GM15510 (cell line): ENCODE measurements around the gene RHBDD3.

Experiments used
- POLR2A ChIP-seq: IDR thresholded peaks from 3 replicates; pipeline ENCODE4 v1.6.1; 2011; ENCODE audit warnings: borderline replicate concordance; ENCODE audit not compliant: insufficient read length; ENCODE audit errors: extremely low read depth

The RHBDD3 gene

GRCh38 chr22:29251265-29251664 lies 16.5 kb downstream of the RHBDD3 start:
- no peak for TF ChIP-seq POLR2A

DNA sequence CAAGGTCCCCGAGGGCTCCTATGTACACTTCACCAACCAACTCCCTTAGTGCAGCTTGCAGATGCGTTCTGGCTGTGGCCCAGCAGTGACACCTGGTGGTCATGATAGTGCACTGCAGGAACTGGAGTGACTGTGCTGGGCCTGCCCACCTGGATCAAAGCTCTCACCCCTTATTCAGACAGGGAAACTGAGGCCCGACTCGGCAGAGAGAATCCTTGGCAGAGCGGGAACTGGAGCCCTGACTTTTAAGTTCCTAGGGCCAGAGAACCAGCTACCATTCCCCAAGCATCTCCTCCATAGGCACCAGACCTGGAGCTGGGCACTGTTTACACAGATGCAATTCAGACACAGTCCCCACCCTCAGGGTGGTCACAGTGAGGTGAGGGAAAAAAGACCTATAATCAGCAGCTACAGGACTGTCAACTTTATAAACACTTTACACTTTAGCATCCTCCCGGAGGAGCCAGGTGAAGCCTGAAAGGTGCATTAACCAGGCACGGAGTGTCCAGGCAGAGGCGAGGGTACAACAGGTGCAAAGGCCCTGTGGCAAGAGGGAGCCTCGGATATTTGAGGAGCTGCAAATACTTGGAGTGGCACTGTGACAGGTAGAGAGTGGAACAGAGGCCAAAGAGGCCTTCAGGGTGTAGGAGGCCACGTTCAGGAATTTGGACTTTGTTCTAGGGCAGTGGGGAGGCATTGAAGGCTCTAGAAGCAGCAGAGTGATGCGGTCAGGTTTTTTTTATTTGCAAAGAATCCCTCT lies 22.0 kb downstream of the RHBDD3 start:
- no peak for TF ChIP-seq POLR2A

DNA sequence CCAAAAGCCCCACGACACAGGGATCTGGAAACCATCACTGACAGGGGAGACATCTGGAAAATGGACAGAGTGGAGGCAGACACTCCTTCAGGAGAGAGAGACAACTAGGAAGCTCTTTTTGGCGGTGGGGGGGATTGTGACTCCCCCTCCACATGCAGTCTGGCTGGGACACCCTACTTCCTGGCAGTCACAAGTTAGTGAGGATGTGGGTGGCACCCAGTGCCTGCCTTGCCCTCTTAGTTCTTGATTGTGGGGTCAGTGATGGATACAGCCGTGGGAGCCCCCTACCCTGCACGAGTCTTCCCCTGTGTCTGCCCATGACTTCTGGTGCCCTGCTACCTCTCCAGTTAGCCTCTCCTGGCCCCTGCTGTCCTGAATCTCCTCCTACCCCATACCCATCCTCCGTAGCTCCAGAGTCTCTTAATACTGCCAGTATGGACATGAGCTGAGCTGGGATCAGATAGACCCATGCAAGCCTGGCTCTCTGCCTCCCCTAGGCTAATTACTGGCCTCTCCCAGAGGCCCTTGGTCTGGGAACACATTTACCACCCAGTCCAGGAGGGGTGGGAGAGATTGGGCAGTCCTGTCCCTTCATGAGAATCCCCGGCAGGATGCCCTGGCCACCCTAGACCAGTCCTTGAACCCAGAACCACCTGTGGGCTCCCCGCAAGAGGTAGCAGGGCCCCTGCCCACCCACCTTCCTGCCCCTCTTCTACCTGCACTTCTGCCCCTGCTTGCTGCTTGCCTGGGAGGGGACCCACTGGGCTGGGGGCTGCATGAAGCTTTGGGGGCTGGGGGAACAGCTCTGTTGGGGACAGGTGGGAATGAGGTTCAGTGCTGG lies 22.8 kb downstream of the RHBDD3 start:
- TF ChIP-seq POLR2A, result no peak

- no peak for TF ChIP-seq POLR2A
Measured at GRCh38 chr22:29243874-29244446, 23.8 kb downstream of the RHBDD3 start.

DNA sequence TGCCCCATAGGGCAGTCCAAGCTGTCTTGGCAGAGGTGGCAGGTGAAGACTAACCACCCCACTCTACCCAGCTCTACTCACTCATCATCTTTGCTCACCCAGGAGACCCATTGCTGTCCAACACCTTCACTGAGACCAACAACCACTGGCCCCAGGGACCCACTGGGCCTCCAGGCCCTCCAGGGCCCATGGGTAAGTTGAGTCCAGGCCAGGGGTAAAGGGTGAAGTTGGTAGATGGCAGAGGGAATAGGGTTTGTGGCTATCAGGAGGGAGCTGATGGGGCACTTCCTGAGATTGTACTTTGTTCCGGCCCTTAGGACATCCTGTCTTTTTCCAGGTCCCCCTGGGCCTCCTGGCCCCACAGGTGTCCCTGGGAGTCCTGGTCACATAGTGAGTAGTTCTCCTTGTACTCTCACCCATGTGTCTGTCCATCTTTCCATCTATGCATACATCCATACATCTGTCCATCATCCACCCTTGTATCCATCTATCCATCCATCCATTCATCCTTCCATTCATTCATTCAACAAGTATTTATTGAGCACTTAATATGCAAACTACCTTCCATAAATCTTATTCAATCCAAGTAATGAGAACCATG lies 34.4 kb downstream of the RHBDD3 start:
- TF ChIP-seq POLR2A, result no peak

DNA sequence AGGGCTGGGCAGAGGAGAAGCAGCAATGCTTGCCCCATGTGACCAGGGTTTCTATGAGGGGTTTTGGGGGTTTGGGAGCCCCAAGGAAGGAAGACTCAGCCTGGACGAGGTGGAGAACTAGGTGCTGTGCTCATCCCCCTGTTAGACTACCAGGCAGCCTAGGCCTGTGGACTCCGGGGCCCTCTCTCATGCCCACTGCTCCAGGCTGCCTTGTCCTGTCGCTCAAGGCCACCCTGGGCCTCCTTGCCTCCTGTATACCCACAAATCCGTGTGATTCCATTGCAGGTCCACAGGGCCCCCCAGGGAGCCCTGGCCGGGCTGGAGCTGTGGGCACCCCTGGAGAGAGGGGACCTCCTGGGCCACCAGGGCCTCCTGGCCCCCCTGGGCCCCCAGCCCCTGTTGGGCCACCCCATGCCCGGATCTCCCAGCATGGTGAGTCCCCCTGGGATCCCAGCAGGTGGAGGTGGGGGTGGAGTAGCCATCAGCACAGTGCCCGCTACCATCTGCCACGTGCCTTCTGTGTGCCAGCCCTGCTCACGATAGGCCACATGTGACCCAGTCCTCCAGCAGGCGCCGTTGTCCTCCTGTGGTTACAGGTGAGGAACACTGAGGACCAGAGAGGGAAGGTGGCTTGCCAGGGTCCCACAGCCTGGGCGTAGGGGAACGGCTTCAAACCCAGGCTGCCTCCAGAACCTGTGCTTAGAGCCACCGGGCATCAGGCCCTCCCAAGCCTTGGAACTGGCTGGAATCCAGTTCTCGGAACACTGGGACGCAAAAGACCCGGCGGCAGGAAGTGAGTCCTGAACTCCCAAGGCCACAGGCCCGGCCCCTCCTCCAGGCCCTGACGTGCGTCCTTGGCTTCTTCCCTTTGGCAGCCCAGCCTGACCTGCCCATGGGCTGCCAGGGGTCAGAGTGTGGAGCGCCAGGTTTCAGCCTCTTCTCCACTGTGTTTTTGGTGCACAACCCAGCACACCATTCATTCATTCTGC lies 35.5 kb downstream of the RHBDD3 start:
- TF ChIP-seq POLR2A, result no peak

DNA sequence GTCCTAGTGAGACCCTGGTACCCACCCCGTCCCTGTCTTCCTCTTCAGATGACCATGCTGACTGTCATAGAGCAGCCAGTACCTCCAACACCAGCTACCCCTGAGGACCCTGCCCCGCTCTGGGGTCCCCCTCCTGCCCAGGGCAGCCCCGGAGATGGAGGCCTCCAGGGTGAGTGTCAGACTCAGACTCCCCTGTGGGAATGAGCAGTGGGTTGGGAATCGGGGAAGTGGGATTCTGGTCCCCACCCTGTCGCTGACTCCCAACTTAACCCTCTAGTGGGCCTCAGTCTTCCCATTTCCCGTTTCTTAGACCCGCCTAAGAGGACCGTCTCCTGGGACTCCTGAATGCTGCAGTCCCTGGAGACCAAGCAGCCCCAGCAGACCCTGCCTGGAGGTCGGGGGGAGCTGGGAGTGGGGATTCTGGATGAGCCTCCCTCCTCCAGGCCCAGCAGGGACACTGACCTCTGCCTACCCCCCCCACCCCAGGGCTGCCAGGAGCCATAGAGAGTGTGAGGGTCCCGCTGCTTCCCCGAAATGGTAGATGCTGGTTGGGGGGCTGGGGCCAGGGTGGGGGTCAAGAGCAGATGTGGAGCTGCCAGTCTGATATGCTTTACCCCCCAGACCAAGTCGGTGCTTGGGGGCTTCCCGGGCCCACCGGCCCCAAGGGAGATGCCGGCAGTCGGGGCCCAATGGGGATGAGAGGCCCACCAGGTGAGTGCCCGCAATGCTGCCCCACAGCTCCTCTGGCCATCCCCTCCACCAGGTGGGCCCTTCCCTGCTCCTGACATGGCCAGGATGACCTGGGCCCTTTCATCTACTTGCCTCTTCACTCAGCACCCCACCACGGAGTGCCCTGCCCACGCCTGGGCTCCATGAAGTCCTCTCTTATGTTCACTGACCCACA lies 36.6 kb downstream of the RHBDD3 start:
- no peak for TF ChIP-seq POLR2A

- no peak for TF ChIP-seq POLR2A
Measured at GRCh38 chr22:29226351-29226981, 41.3 kb downstream of the RHBDD3 start.

DNA sequence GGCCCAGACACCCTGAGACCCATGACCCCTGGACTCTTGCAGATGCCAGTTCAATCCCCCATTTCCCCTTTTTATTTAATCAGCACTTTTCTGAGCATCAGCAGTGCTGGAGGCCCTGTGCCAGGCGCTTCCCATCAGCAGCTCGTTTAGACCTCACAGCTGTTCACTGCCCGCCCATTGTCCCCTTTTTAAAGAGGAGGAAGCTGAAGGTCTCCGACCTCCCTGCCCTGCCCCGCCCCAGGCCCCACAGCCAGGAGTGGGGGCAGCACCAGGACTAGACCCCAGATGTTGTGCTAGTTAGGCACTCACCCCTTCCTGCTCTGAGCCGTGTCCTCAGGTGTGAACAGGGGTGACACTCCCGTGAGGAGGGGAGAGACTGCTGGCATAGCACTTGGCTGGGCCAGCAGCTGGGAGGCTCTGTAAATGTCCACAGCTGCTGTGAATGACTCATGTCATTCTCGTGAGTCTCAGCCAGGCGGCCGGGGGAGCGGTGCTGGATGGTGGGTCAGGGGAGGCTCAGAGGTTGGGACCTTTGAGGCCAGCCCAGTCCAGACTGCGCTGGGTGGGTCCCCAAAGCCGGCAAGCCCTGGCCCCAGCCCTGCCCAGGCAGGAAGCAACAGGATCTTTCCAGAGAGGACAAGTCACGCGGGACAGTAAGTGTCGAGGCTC lies 42.2 kb downstream of the RHBDD3 start:
- TF ChIP-seq POLR2A, result no peak

GRCh38 chr22:29224859-29225410 lies 42.8 kb downstream of the RHBDD3 start:
- TF ChIP-seq POLR2A, result no peak

GRCh38 chr22:29224121-29224858 lies 43.5 kb downstream of the RHBDD3 start:
- TF ChIP-seq POLR2A, result no peak
